GM21786 (cell line): ENCODE results near the gene IFNL3.
"Not testable (repeated sequence)": the region's sequence is repeated elsewhere in the genome, so short reads cannot be mapped to it uniquely, and the experiment has no call there.

Experiments used
- ATAC-seq: cut with Tn5 transposase; IDR thresholded peaks from one replicate; pipeline ENCODE4 v1.9.1; 2021; ENCODE audit not compliant: unreplicated experiment

The IFNL3 gene

GRCh38 chr19:39218230-39219007 lies 26.4 kb downstream of the IFNL3 start:
- no peak for ATAC-seq

- no peak for ATAC-seq
Measured at GRCh38 chr19:39217094-39217493, 27.7 kb downstream of the IFNL3 start.

- not testable (repeated sequence) for ATAC-seq
Measured at GRCh38 chr19:39215323-39215722, 29.5 kb downstream of the IFNL3 start.

- ATAC-seq = no peak
Measured at GRCh38 chr19:39212375-39212742, 32.4 kb downstream of the IFNL3 start.

- no peak for ATAC-seq
Measured at GRCh38 chr19:39211731-39212374, 33.0 kb downstream of the IFNL3 start.

GRCh38 chr19:39209196-39209595 lies 35.6 kb downstream of the IFNL3 start:
- no peak for ATAC-seq

GRCh38 chr19:39208175-39208795 lies 36.5 kb downstream of the IFNL3 start:
- ATAC-seq = no peak

- ATAC-seq = no peak
Measured at GRCh38 chr19:39207293-39207836, 37.4 kb downstream of the IFNL3 start.

- ATAC-seq = no peak
Measured at GRCh38 chr19:39206122-39206521, 38.7 kb downstream of the IFNL3 start.

- no peak for ATAC-seq
Measured at GRCh38 chr19:39205449-39205764, 39.4 kb downstream of the IFNL3 start.

GRCh38 chr19:39203372-39204341 lies 41.1 kb downstream of the IFNL3 start, which contains the start of gene SYCN:
Gene SYCN (minus strand): TSS chr19:39204263. CDS start chr19:39204254, 9 bp downstream.
- no peak for ATAC-seq

GRCh38 chr19:39202998-39203355 lies 41.8 kb downstream of the IFNL3 start:
- ATAC-seq = no peak

GRCh38 chr19:39200803-39201115 lies 44.0 kb downstream of the IFNL3 start:
- ATAC-seq = no peak

GRCh38 chr19:39200066-39200802 lies 44.6 kb downstream of the IFNL3 start:
- ATAC-seq = no peak

- no peak for ATAC-seq
Measured at GRCh38 chr19:39199025-39199424, 45.8 kb downstream of the IFNL3 start.

- no peak for ATAC-seq
Measured at GRCh38 chr19:39197808-39198207, 47.0 kb downstream of the IFNL3 start.

GRCh38 chr19:39196860-39197562 lies 47.8 kb downstream of the IFNL3 start, which contains the start of gene NCCRP1:
Gene NCCRP1 (plus strand): TSS chr19:39196964. CDS start chr19:39196983, 19 bp downstream.
- no peak for ATAC-seq

GRCh38 chr19:39196320-39196719 lies 48.5 kb downstream of the IFNL3 start:
- ATAC-seq = no peak

- no peak for ATAC-seq
Measured at GRCh38 chr19:39195755-39196154, 49.1 kb downstream of the IFNL3 start.
